ENCODE results near the gene GCH1. TPM values are rescaled to one million over a fixed set of nuclear protein-coding genes. Genes with fewer than 3 reads are reported as not detected.

GCH1 gene
- polyA plus RNA-seq, 2 of the 4 experiments (the other 2 are of a cell fraction) = 2.9 to 5.0 TPM

- ChIA-PET POLR2A (no interaction called here), CTCF (interaction anchor here (0.6 to 2.2 kb wide), 3 partner anchors 17 to 263 kb away, joined by 3 to 6 read pairs (median 4); no protein-coding TSS in a partner anchor)
- no peak for FAIRE-seq
- Histone ChIP-seq H3K27ac (no peak overlapping the region), H3K4me3 (no peak overlapping the region), H3K4me1 (no peaks in the 10 kb centered on the region), H3K4me2 (no peak overlapping the region), H3K9me3 (0 out of 3 replicates have a peak, but pooled peaks cover 7% of the 10 kb centered on the region)
- TF ChIP-seq ESRRA (IDR thresholded peaks at IDR 0.05; ENCODE audit: borderline replicate concordance, low read length) (no peak), CBX2 (IDR thresholded peaks at IDR 0.05; ENCODE audit: borderline replicate concordance, low read depth) (no peak), HES2 (IDR thresholded peaks at IDR 0.05) (no peak), REST (IDR thresholded peaks at IDR 0.05) (no peak), HOXB13 (CRISPR knock-in tag; IDR thresholded peaks at IDR 0.05; ENCODE audit: low read depth) (no peak)
- 16% methylated on average over 4 of the region's 4 CpGs for WGBS (ENCODE audit: missing lambda C conversion rate)
- ATAC-seq = no peak
- no peak for DNase-seq (ENCODE audit: low read depth in 1 of 2, low spot score in 1 of 2)
Observed at GRCh38 chr14:54830650-54831049, 72.0 kb downstream of the GCH1 start.

GRCh38 chr14:54829486-54830224, 73.0 kb downstream of the GCH1 start:
- no peaks in the 10 kb centered on the region for H3K4me1 ChIP-seq
- no peak overlapping the region for H3K4me2 ChIP-seq
- 38% methylated on average over 8 of the region's 8 CpGs for WGBS (ENCODE audit: missing lambda C conversion rate)
- CTCF ChIA-PET = no interaction called here
- POLR2A ChIA-PET = no interaction called here
- ATAC-seq = no peak
- FAIRE-seq = no peak
- no peak for TF ChIP-seq SMC3 (IDR thresholded peaks at IDR 0.05)
- no peak for TF ChIP-seq HOXA7 (CRISPR knock-in tag; IDR thresholded peaks at IDR 0.05)
- TF ChIP-seq FOXS1 (CRISPR knock-in tag; IDR thresholded peaks at IDR 0.05) = no peak
- TF ChIP-seq PHF8 (IDR thresholded peaks at IDR 0.05; ENCODE audit: borderline replicate concordance, low read depth) = no peak
- TF ChIP-seq FOSB (CRISPR knock-in tag; IDR thresholded peaks at IDR 0.05) = no peak
- no peak for TF ChIP-seq NR3C1 (IDR thresholded peaks at IDR 0.05)
- TF ChIP-seq RAD21 (conservative IDR thresholded peaks at IDR 0.05 in 1 of 2, IDR thresholded peaks at IDR 0.05 in 1 of 2) = no peak
- no peak for TF ChIP-seq ZNF302 (CRISPR knock-in tag; IDR thresholded peaks at IDR 0.05)
- TF ChIP-seq CHD4 (IDR thresholded peaks at IDR 0.05; ENCODE audit: borderline replicate concordance) = no peak
- no peak for TF ChIP-seq CBX2 (IDR thresholded peaks at IDR 0.05; ENCODE audit: borderline replicate concordance, low read depth)
- TF ChIP-seq REST (IDR thresholded peaks at IDR 0.05) = no peak
- no peak for TF ChIP-seq EP300 (IDR thresholded peaks at IDR 0.05)
- TF ChIP-seq POLR2AphosphoS2 (conservative IDR thresholded peaks at IDR 0.05; ENCODE audit: low read length) = no peak
- no peak for TF ChIP-seq EHMT2 (IDR thresholded peaks at IDR 0.05; ENCODE audit: low read depth)
- TF ChIP-seq MYC (IDR thresholded peaks at IDR 0.05; ENCODE audit: borderline replicate concordance, low read length) = no peak
- TF ChIP-seq ZSCAN20 (CRISPR knock-in tag; IDR thresholded peaks at IDR 0.05) = no peak
- no peak for TF ChIP-seq PBX3 (IDR thresholded peaks at IDR 0.05)
- no peak for TF ChIP-seq SREBF2 (IDR thresholded peaks at IDR 0.05)
- no peak for TF ChIP-seq JUN (IDR thresholded peaks at IDR 0.05)
- TF ChIP-seq KDM1A (IDR thresholded peaks at IDR 0.05; ENCODE audit: low read depth) = no peak
- H3K9me3 ChIP-seq = 0 out of 3 replicates have a peak, but pooled peaks cover 12% of the 10 kb centered on the region
- DNase-seq (ENCODE audit: low read depth in 1 of 2, low spot score in 1 of 2) = no peak
- no peak overlapping the region for H3K4me3 ChIP-seq
- H3K27ac ChIP-seq = no peak overlapping the region

Measured in A549 (cell line).